GM19438 (cell line): ENCODE measurements around the gene C12orf56.
"Not testable (repeated sequence)": the region's sequence is repeated elsewhere in the genome, so short reads cannot be mapped to it uniquely, and the experiment has no call there.

ENCODE experiments used
- ATAC-seq: cut with Tn5 transposase; IDR thresholded peaks from one replicate; pipeline ENCODE4 v1.9.1; 2021; ENCODE audit warnings: low read depth; ENCODE audit not compliant: unreplicated experiment

The C12orf56 gene

DNA sequence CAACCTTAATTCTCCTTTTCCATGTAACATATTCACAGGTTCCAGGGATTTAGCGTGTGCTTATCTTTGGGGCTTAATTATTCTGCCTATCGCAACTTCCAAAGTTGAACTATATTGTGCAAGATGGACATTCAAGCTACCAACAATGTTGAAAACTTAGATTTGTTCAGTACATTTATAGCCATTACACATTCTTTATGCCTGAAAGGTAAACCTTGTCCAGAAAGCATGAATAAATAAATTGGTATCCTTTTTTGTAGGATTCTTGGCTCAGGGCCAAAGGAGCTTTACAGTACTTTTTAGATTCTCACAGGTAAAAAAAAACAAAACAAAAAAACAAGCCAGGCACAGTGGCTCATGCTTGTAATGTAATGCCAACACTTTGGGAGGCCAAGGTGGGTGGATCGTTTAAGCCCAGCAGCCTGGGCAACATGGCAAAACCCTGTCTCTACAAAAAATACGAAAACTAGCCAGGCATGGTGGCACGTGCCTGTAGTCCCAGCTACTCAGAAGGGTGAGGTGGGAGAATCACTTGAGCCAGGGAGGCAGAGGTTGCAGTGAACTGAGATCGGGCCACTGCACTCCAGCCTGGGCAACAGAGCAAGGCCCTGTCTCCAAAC is 3.3 kb downstream of the C12orf56 start:
- no peak for ATAC-seq

DNA sequence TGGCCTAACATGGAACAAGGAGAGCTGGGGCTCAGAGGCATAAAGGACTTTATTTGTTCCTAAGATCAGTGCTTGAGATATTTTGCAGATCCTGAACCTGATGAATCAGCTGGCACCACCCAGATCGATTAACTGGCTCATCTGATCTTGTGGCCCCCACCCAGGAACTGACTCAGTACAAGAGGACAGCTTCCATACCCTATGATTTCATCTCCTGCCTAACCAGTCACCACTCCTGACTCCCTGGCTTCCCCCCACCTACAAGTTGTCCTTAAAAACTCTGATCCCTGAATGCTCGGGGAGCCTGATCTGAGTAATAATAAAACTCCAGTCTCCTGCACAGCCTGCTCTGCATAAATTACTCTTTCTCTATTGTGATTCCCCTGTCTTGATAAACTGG is 5.1 kb downstream of the C12orf56 start:
- ATAC-seq, result no peak

DNA sequence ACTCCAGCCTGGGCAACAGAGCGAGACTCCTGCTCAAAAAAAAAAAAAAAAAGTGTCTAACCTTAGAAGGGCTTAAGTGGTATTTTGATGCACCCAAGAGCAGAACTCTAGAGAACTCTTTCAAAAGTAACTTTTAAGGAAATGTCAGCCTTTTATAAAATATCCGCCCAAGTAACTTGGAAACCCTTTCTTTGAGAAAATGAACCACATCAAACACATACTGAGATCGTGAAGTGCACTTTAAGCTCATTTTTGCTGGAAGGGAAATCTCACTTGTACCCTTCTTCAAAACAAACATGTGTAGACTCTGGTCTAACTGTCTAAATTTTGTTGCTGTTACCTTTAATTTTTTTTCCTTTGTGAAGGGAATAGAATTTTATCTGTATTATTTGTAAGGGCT is 5.5 kb downstream of the C12orf56 start:
- no peak for ATAC-seq

DNA sequence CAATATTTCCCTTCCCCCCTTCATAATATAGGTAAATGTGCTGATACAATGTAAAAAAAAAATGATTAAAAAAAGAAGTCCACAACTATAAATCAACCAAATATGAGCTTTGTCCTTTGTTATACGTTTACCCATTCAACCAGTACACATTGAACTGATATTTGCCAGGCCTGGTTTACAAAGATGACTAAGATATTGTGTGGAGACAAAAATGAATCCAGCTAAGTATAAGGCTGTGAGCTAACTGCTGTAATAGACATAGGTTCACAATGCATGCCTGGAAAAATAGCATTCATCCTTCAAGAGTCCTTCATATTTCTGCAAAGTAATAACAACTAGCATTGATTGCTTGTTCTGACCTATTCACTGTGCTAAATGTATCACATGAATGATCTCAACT is 6.9 kb downstream of the C12orf56 start:
- ATAC-seq, result no peak

DNA sequence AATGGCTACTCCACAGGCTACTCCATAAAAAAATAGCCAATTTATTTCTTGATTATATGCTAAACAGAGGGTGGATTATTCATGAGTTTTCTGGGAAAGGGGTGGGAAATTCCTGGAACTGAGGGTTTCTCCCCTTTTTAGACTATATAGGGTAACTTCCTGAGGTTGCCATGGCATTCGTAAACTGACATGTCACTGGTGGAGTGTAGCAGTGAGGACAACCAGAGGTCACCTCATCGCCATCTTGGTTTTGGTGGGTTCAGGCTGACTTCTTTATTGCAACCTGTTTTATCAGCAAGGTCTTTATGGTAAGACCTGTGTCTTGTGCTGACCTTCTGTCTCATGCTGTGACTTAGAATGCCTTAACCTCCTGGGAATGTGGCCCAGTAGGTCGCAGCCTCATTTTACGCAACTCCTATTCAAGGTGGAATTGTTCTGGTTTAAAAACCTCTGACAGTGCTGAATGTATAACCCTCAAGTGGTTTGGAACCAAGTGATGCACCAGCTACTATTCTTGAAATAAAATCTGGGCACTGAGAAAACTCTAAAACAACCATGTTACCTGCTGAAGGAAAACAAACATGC is 27.7 kb downstream of the C12orf56 start:
- ATAC-seq, result no peak

DNA sequence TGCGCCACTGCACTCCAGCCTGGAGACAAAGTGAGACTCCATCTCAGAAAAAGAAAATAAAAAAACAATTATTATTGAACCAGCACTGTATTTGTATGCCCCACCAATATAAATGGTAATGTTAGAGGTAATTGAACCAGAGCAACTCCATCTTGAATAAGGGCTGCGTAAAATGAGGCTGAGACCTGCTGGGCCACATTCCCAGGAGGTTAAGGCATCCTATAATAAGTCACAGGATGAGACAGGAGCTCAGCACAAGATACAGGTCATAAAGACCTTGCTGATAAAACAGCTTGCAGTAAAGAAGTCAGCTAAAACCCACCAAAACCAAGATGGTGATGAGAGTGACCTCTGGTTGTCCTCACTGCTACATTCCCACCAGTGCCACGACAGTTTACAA is 29.4 kb downstream of the C12orf56 start:
- not testable (repeated sequence) for ATAC-seq

DNA sequence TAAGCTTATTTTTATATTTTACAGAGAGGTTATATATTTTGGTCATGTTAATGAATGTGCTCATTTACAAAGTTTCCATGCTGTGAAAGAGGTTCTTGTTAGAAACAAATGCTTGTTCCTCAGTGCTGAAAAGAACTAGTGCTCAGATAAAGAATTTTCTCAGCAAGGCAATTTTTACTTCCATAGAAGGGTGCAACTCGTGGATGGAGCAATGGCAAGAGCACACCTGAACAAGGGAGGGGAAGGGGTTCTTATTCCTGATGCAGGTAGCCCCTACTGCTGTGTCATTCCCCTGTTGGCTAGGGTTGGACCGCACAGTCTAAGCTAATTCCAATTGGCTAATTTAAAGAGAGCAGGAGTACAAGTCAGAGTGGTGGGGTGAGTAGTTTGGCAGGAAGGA is 34.3 kb downstream of the C12orf56 start:
- ATAC-seq, result not testable (repeated sequence)

DNA sequence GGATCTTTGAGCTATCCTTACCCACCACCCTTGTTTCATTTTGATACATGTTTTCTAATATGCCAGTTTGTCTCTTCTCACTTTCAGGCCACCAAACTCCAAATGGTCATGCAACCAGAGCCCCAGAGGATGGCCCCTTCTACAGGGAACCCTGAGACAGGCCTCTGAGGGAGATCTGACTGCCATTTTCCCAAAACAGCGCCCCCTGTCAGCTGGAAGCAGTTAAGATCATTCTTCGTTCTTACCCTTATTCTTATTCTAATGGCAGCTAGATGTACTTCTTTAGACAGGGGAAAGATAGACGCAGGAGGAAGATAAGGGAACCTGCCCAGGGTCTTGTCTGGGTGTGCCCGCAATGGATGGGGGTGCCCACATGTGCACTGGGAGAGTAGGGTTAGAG is 38.4 kb downstream of the C12orf56 start:
- ATAC-seq, result no peak

DNA sequence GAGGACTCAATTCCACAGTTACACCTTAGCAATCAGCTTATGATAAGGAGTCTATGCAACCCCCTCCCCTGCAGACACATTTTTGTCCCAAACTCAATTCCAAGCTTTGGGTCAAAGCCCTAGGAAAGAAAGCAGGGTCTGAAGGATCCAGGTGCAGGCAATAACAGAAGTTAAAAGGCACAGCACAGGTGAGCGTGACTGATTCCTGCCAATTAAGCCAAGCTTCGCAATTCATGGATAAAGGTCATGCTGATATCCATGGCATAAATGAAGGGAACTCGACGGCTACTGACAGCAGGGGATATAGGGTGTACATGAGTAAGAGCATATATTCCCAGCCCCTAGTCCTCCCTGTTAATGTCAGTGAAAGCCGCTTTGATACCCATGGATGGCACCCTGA is 39.3 kb downstream of the C12orf56 start:
- no peak for ATAC-seq

DNA sequence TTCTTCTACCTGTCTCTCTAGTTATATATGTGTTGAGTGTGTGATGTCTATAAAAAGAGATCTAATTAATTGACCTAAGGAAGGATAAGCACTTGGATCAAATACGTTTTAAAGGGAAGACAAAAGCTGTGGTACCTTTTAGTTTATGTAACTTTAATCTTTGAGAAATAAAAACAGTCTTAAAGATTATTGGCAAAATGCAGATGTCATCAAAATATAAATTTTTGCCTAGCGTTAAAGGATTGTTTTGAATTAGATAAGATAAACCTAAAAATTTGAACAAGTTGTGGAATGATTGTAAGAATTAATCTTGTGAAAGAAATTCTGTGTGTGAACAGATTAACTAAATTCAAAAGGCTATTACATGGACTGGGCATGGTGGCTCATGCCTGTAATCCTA is 42.9 kb downstream of the C12orf56 start:
- ATAC-seq, result no peak

DNA sequence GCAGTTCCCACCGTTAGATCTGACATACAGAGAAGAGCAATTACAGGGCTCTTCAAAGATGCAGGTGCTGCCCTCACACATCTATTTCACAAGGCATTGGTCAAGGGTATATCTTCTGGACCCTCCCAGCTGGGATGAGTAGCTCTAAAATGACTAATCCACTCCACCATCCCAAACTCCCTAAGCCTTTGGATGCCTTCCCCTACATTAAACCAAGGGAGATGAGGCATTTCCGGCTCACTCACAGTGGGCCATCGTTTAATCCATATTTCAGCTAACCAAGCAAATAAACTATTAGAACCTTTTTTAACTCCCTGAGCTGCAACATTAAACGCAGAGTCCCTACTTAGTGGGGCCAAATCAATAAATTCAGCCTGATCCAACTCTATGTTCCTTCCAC is 45.9 kb downstream of the C12orf56 start:
- not testable (repeated sequence) for ATAC-seq

DNA sequence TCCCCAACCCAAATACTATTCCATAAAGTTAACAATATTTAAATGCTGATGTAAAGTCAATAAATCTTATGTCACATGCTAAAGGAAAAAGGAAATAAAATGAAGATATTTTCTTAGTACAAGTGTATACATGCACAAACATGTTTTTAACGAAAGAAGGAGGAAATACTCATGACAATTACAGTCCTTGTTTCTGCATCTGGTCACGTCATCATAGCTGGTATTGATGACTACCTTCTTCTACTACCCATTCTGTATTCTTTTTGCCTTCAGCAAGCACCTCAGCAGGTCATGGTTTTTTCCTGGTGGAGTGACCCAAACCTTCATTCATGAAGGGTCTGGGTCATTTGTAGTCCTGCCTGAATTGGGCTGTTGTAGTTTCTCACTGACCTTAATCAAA is 50.0 kb downstream of the C12orf56 start:
- not testable (repeated sequence) for ATAC-seq

DNA sequence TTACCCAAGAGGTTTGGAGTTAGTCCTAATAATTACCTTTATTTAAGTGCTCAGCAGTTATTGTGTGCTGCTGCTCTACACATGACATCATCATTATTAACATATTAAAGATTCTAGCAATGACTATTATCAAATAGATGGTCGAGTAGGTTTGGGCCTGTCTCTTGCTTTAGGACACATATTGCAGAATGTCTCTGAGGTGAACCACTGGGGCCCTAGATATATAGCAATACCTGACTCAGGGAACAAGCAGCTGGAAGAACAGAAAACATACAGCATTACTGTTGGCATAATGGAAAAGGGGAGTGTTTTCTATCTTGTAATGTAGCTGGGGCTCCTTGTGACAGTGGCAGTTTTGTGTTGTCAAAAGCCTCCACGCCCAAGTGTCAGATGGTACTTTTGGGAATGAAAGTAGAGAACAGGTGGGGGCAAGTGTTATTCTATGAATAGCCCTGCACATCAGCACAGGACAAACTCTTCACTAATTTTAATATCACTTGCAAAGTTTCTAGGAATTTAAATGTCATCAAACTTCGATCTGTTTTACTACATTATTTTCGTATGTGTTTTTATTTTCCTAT is 54.6 kb downstream of the C12orf56 start:
- ATAC-seq, result no peak

DNA sequence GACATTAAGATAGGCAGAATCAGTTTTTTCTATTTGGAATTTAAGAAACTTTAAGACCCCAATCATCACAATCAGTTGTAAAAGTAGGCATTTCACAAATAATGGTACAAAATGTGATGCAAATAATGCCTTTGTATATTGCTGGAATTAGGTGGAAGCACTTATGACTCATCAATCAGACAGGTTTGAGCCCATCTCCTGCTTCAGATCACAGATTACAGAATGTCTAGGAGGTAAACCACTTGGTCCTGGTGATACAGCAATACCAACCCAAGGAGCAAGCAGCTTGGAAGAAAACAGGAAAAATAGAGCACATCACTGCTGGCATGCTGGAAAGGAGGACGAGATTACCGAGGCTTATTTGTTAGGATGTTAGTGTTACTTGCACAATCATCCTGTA is 57.6 kb downstream of the C12orf56 start:
- no peak for ATAC-seq

DNA sequence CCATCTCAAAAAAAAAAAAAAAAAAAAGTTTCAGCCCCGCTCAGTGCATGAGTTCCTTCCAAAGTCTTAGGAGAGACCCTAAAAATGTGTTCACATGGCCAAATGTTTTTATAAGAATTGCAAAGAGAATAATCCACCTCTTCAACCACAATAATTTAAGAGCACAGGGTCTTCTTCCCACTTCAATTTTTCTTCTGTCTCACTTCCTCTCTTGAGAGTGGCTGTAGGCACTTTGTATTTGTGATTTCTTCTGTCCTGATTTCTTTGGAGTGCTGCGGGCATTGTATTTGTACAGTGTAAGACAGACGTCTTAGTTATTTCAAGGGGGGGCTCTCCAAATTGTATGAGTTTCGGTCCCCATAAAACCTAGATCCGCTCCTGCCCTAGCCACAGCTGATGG is 58.3 kb downstream of the C12orf56 start:
- ATAC-seq, result no peak

DNA sequence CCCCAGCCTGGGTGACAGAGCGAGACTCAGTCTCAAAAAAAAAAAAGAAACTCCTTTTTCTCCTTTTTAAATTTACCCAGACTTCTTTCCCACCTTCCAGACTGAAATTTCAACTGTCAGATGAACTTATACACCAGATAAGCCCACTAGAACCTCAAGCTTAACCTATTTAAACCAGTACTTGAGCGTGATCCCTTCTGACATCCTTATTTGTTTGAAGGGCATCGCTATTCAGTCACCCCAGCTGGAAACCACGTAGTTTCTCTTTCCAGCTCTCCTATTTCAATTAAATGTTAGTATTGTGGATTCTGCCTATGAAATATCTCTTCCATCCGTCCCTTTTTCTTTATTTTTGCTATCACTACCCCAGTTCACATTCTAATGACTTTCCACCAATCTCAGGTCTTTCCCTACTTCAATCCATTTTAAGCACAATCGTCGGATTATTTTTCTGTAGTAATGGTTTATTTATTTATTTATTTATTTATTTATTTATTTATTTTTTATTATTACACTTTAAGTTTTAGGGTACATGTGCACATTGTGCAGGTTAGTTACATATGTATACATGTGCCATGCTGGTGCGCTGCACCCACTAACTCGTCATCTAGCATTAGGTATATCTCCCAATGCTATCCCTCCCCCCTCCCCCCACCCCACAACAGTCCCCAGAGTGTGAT is 61.4 kb downstream of the C12orf56 start:
- ATAC-seq, result not testable (repeated sequence)

DNA sequence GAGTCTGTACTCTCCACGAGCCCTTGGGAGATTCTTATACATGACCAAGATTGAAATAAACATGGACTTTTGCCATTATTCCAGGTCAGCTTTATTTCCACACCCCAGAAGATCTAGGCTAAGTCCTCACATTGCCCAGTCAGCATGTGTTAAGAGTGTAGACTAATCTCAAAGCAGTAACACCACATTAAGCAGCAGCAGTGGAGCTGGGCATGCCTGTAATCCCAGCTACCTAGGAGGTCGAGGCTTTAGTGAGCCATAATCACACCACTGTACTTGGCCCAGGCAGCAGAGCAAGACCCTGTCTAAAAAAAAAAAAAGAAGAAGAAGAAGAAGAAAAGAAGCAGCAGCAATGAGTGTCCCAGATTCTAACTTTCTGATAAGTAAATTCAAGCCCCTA is 65.5 kb downstream of the C12orf56 start:
- ATAC-seq, result no peak

DNA sequence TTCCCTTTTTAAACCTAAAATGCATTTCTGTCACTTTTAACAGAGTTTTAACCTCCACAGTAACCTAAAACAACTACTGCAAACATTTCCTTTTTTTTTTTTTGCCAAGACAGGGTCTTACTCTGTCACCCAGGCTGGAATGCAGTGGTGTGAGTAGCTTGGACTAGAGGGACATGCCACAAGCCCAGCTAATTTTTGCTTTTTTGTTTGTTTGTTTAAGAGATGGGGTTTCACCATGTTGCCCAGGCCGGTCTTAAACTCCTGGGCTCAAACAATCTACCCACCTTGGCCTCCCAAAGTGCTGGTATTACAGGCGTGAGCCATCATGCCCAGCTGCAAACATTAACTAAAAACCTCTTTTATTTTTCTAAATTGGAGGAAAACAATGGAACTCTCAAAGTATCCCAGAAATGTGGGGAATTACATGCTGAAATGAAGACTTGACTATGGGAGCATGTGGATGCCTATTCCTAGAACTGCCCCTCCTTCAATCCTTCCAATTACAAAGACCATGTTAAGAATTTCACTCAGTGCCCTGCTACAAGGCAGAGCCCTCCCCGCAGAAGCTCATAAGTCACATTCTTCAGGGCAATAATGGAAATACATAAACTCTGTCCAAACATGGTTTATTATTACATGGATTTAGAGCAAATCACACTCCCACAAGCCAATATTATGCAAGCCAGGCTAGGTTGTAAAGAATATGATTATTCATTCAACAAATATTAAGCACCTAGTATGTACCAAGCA is 66.9 kb downstream of the C12orf56 start:
- ATAC-seq, result no peak

DNA sequence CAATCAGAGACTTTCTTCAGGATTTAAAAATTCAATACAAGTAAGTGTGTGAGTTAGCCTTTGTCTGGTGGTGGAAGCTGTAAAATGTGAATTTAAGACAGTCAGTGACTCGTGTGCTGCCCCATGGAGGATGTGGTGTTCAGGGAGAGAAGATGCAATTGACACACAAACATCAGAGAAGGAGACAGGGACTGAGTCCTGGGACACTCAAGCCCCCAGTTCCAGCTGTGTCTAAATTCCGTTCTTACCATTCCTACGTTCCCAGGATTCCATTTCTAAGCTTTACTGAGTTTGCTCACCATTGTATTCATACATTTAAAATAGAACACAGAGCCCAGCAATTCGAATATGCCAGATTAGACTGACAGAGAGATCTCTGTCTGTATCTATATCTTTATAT is 67.6 kb downstream of the C12orf56 start:
- no peak for ATAC-seq

DNA sequence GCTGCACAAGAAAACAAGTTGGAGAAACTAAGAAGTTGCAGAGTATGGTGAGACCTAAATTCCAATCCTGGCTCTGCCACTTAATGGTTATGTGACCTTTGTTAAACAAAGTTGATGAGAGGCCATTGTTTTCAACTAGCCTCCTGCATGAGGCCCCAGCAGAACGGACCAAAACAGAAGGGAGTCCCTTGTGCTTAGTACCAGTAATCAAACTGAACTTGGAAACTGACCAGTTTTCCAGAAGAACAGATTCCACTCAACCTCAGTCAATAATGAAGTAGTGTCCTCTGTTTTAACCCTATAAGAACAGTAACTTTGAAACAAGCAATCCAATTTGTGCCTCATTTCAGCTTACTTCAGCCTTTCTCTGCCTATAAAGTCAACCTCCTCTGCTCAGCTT is 69.9 kb downstream of the C12orf56 start:
- ATAC-seq, result no peak

DNA sequence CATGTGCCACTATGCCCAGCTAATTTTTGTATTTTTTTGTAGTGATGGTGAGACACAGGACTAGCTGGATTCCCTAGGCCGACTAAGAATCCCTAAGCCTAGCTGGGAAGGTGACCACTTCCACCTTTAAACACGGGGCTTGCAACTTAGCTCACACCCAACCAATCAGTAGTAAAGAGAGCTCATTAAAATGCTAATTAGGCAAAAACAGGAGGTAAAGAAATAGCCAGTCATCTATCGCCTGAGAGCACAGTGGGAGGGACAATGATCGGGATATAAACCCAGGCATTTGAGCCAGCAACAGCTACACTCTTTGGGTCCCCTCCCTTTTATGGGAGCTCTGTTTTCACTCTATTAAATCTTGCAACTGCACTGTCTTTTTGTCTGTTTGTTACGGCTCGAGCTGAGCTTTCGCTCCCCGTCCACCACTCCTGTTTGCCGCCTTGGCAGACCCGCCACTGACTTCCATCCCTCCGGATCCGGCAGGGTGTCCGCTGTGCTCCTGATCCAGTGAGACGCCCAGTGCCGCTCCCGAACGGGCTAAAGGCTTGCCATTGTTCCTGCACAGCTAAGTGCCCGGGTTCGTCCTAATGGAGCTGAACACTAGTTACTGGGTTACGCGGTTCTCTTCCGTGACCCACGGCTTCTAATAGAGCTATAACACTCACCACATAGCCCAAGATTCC is 70.9 kb downstream of the C12orf56 start:
- not testable (repeated sequence) for ATAC-seq
